K562 (cell line): ENCODE measurements around the gene SPRED2. TPM values are rescaled to one million over a fixed set of nuclear protein-coding genes. Genes with fewer than 3 reads are reported as not detected.

Experiments
- ATAC-seq: fragments of 200-7000 bp; cut with Tn5 transposase; 3 replicates; pipeline ENCODE4 v1.9.1; 2020; ENCODE audit warnings: moderate library complexity
- BruUV-seq: library from RNA; stranded (reverse); fragments of 400-500 nt; replicated peaks from 2 replicates; lab custom pipeline; 2021; lab: Mats Ljungman, UMichigan
- CTCF ChIA-PET: fragments of 300-600 bp; formaldehyde crosslinking; extraction: SDS; loops from one replicate; lab custom pipeline; 2021; ENCODE audit warnings: low intra/inter-chr PET ratio; lab: Yijun Ruan, JAX
- POLR2A ChIA-PET: fragments of 300-600, 350-650 bp; sonication (Branson Sonifier 250); formaldehyde crosslinking; extraction: SDS; loops from one replicate; lab custom pipeline; 2021; ENCODE audit warnings: antibody characterized with exemption, inconsistent platforms; lab: Yijun Ruan, JAX
- DNase-seq, 4 experiments: peaks; one replicate each; pipeline versions ENCODE4 v3.0.0 to v3.0.0-alpha.2; 2011 to 2018; ENCODE audit warnings: low spot score in 3 of 4, mixed read lengths in 3 of 4; ENCODE audit errors: extremely low read depth in 1 of 4
- FAIRE-seq: peaks from 2 replicates; lab custom pipeline; 2011; peaks lifted over from hg19 to GRCh38; lab: Jason Lieb, UNC
- H2AFZ ChIP-seq: 2 replicates; pipeline ENCODE4 v1.6.0; 2011; ENCODE audit warnings: low read depth, low read length, control low read depth, inconsistent platforms
- H3K27ac ChIP-seq: fragments of 200-600 bp; 3 replicates; pipeline ENCODE4 v1.8.0; 2011; ENCODE audit warnings: low read depth, mild to moderate bottlenecking, control low read depth, inconsistent platforms, low read length, moderate library complexity, mixed read lengths; ENCODE audit errors: extremely low read depth
- H3K27me3 ChIP-seq, 2 experiments: fragments of 300-600 bp in 1 of 2; 2 replicates in 1 of 2; 3 replicates in 1 of 2; pipeline versions ENCODE4 v1.6.0 to v1.8.0; 2011; ENCODE audit warnings: inconsistent platforms in 2 of 2, low read length in 2 of 2, mild to moderate bottlenecking in 1 of 2, mixed read lengths in 1 of 2, moderate library complexity in 1 of 2; ENCODE audit not compliant: control insufficient read depth in 2 of 2, insufficient read depth in 2 of 2
- H3K36me3 ChIP-seq: fragments of 300-600 bp; 3 replicates; pipeline ENCODE4 v1.8.0; 2011; ENCODE audit warnings: mild to moderate bottlenecking, low read length, inconsistent platforms; ENCODE audit not compliant: control insufficient read depth, insufficient read depth
- H3K4me1 ChIP-seq, 2 experiments: fragments of 200-600 bp in 1 of 2; replicated peaks in 1 of 2; 2 replicates in 1 of 2; 3 replicates in 1 of 2; pipeline versions ENCODE4 v1.5.1 to v1.8.0; 2011; ENCODE audit warnings: inconsistent platforms in 2 of 2, low read length in 2 of 2, mild to moderate bottlenecking in 1 of 2, mixed read lengths in 1 of 2, moderate library complexity in 1 of 2; ENCODE audit not compliant: control insufficient read depth in 2 of 2, insufficient read depth in 2 of 2
- H3K4me2 ChIP-seq: 2 replicates; pipeline ENCODE4 v1.6.1; 2011; ENCODE audit warnings: low read length, control low read depth, inconsistent platforms, mixed read lengths; ENCODE audit not compliant: insufficient read depth
- H3K4me3 ChIP-seq: fragments of 200-600 bp; sonication (generic), shearing (Covaris generic); 2 replicates; pipeline ENCODE4 v1.5.1; 2016; ENCODE audit warnings: control low read depth, inconsistent platforms
- H3K79me2 ChIP-seq: fragments of 200-600 bp; 3 replicates; pipeline ENCODE4 v1.8.0; 2011; ENCODE audit warnings: low read length, inconsistent platforms; ENCODE audit not compliant: control insufficient read depth, insufficient read depth
- H3K9ac ChIP-seq, 2 experiments: 2 replicates each; pipeline versions ENCODE4 v1.6.0 to v1.6.1; 2011; ENCODE audit warnings: low read depth in 2 of 2, low read length in 2 of 2, control low read depth in 1 of 2, inconsistent platforms in 1 of 2, mild to moderate bottlenecking in 1 of 2, mixed read lengths in 1 of 2; ENCODE audit not compliant: insufficient read depth in 1 of 2
- H3K9me1 ChIP-seq: one replicate; pipeline ENCODE4 v1.6.0; 2011; ENCODE audit warnings: inconsistent platforms, mild to moderate bottlenecking, low read length, moderate library complexity; ENCODE audit not compliant: control insufficient read depth, insufficient read depth
- H3K9me3 ChIP-seq: replicated peaks from 2 replicates; pipeline ENCODE4 v1.5.1; 2011; ENCODE audit warnings: low read depth, low read length, inconsistent platforms; ENCODE audit not compliant: control insufficient read depth, insufficient read depth
- H4K20me1 ChIP-seq: replicated peaks from 2 replicates; pipeline ENCODE4 v1.6.1; 2011; ENCODE audit warnings: low read length, inconsistent platforms, mixed read lengths; ENCODE audit not compliant: control insufficient read depth, insufficient read depth
- ARHGAP35 ChIP-seq: fragments of 450-650 bp; IDR thresholded peaks from 2 replicates; pipeline ENCODE4 v1.6.1; 2018; ENCODE audit not compliant: partially characterized antibody
- ESRRB ChIP-seq: fragments of 250-450 bp; sonication (Bioruptor Pico); IDR thresholded peaks from 2 replicates; pipeline ENCODE4 v1.5.0; 2020; ENCODE audit warnings: mild to moderate bottlenecking, moderate library complexity, borderline replicate concordance
- FOXM1 ChIP-seq, 2 experiments: fragments of 450-650 bp in 1 of 2; sonication (generic) in 1 of 2; formaldehyde crosslinking in 1 of 2; IDR thresholded peaks; 2 replicates each; pipeline versions ENCODE4 v1.6.1 to v1.9.0; 2017 to 2022; ENCODE audit warnings: low read depth in 2 of 2, mild to moderate bottlenecking in 2 of 2, missing genetic modification reagents in 1 of 2, moderate library complexity in 1 of 2
- ILF3 ChIP-seq: fragments of 450-650 bp; IDR thresholded peaks from 2 replicates; pipeline ENCODE4 v1.6.1; 2018; ENCODE audit warnings: antibody characterized with exemption, mild to moderate bottlenecking, moderate library complexity, borderline replicate concordance
- MIER1 ChIP-seq: fragments of 450-650 bp; IDR thresholded peaks from 2 replicates; pipeline ENCODE4 v1.6.1; 2016; ENCODE audit warnings: antibody characterized with exemption, mild to moderate bottlenecking, low read depth
- NFE2 ChIP-seq: IDR thresholded peaks from 2 replicates; pipeline ENCODE4 v1.6.1; 2014; ENCODE audit warnings: antibody characterized with exemption, low read depth
- NR1H2 ChIP-seq: sonication (generic); formaldehyde crosslinking; IDR thresholded peaks from 2 replicates; pipeline ENCODE4 v1.4.0; 2020; ENCODE audit warnings: mild to moderate bottlenecking, missing genetic modification reagents
- SAP30 ChIP-seq: fragments of 200-600 bp; sonication (generic); IDR thresholded peaks from 2 replicates; pipeline ENCODE4 v1.6.1; 2012; ENCODE audit warnings: borderline replicate concordance, low read depth, mild to moderate bottlenecking, moderate library complexity, low read length, control low read depth, inconsistent platforms; ENCODE audit not compliant: insufficient read depth, poor library complexity, severe bottlenecking
- SMARCA4 ChIP-seq: fragments of 450-650 bp; IDR thresholded peaks from 2 replicates; pipeline ENCODE4 v1.6.1; 2016
- SUPT5H ChIP-seq: fragments of 450-650 bp; IDR thresholded peaks from 2 replicates; pipeline ENCODE4 v1.6.1; 2016
- TBL1XR1 ChIP-seq, 2 experiments: IDR thresholded peaks; 2 replicates each; pipeline ENCODE4 v1.6.1; 2012; ENCODE audit warnings: improper control_type of control experiment in 2 of 2, low read length in 2 of 2, mild to moderate bottlenecking in 1 of 2
- TCF7L2 ChIP-seq: fragments of 150-350 bp; IDR thresholded peaks from 2 replicates; pipeline ENCODE4 v1.6.1; 2016; ENCODE audit warnings: low read depth, mild to moderate bottlenecking, low read length, moderate library complexity
- TFAM ChIP-seq: fragments of 250-450 bp; sonication (Bioruptor Pico); conservative IDR thresholded peaks from 2 replicates; pipeline ENCODE4 v1.5.0; 2021; ENCODE audit warnings: mild to moderate bottlenecking, moderate library complexity
- ZNF324 ChIP-seq: fragments of 250-450 bp; sonication (Bioruptor Pico); IDR thresholded peaks from 2 replicates; pipeline ENCODE4 v1.4.0; 2020; ENCODE audit warnings: mild to moderate bottlenecking
- ZNF717 ChIP-seq: fragments of 250-450 bp; sonication (Bioruptor Pico); IDR thresholded peaks from 2 replicates; pipeline ENCODE4 v1.5.0; 2021
- ZNF778 ChIP-seq: fragments of 450-650 bp; formaldehyde crosslinking; IDR thresholded peaks from 2 replicates; pipeline ENCODE4 v1.4.0; 2020; ENCODE audit warnings: mild to moderate bottlenecking, moderate library complexity
- WGBS: fragments of 100-300 bp; shearing (Covaris generic); methylation state at CpG from one replicate; pipeline ENCODE4 v1.1.6; 2016; ENCODE audit warnings: low coverage, mixed read lengths; ENCODE audit not compliant: insufficient coverage; ENCODE audit errors: missing lambda C conversion rate; 5-methylcytosine and 5-hydroxymethylcytosine counted together
- in situ Hi-C: fragments of 300-500 bp; cut with MboI; formaldehyde crosslinking; loops from 4 replicates; pipeline ENCODE4 v1.15.0; 2018; ENCODE audit warnings: inconsistent platforms, mixed read lengths
- intact Hi-C: fragments of 100-400 bp; cut with micrococcal nuclease; formaldehyde crosslinking; loops from 2 replicates; pipeline ENCODE4 v1.14.2; 2022
- polyA plus RNA-seq, 8 experiments: library from polyadenylated mRNA; depleted of rRNA in 4 of 8; stranded (reverse) in 5 of 8; unstranded in 3 of 8; fragments of >200 nt; fragmentation: Nextera tagmentation in 2 of 8; fragmentation: Illumina TruSeq in 1 of 8; extraction: Ambion mirVana in 2 of 8; extraction: Trizol in 1 of 8; gene quantifications; 2 replicates each; pipeline versions ENCODE4 v1.2.1 to v1.2.3, GENCODE V29; 2011 to 2014; ENCODE audit warnings: inconsistent platforms in 1 of 8, missing spikeins in 1 of 8
- total RNA-seq, 7 experiments: library from RNA; depleted of rRNA in 6 of 7; stranded (reverse); fragments of >200 nt in 6 of 7; fragmentation: Illumina TruSeq in 2 of 7; extraction: Trizol in 2 of 7; gene quantifications; 2 replicates each; pipeline versions ENCODE4 v1.2.1 to v1.2.3, GENCODE V29; 2011 to 2021; ENCODE audit warnings: low replicate concordance in 1 of 7
- TF ChIP-seq, protein P1 (sequence below): fragments of 250-450 bp; sonication (Bioruptor Pico); IDR thresholded peaks from 2 replicates; pipeline ENCODE4 v1.4.0; 2020; ENCODE audit warnings: mild to moderate bottlenecking, moderate library complexity, borderline replicate concordance
- TF ChIP-seq, protein P2 (sequence below): fragments of 250-450 bp; sonication (Bioruptor Pico); IDR thresholded peaks from 2 replicates; pipeline ENCODE4 v1.4.0; 2020; ENCODE audit warnings: mild to moderate bottlenecking

Gene SPRED2
- total and polyA plus RNA-seq, 9 of the 15 experiments (the other 6 are each of a cell fraction or from before 2014, with no cell fraction given) = 4.6 to 50.8 (median 14.1) TPM

DNA sequence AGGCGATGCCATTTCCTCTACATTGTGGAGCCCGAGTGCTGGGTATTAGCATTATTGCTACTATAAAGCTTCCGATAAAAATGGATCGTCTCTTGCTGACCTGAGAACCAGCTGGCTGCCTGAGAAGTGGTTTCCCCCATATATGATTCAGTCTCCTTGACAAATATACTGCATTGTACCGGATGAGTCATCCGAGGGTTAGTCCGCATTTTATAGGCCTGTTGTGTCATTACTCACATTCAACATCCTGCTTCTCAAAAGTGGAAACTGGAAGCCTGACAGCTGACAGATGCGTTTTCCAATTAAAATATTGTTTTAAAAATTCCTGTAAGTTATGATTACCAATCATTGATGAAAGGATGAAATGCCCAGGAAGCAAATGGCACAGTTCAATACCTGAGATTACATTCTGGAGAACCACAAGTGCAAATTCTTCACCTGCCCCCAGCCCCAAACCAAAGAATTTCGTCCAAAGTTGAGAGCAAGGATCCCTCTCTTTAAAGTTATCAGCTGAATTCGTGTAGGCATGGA, 65.7 kb downstream of the SPRED2 start:
- no peaks in the 10 kb centered on the region for H3K36me3 ChIP-seq
- in situ Hi-C loops (no loop called here), intact Hi-C loops (loop anchor here (2.0 to 5.0 kb wide), 2 partner anchors 16 to 89 kb away; no protein-coding TSS in a partner anchor)
- peak; percentile 61 to 86 (median 73) for DNase-seq
- peak overlapping the region; percentile 75 for H3K27ac ChIP-seq
- H3K4me1 ChIP-seq = peaks cover 12 to 64% of the 10 kb centered on the region in 2 experiments
- 3% methylated on average over 10 of the region's 10 CpGs for whole genome bisulfite sequencing
- ChIA-PET CTCF (no interaction called here), POLR2A (interaction anchor here (0.5 to 3.8 kb wide), 7 partner anchors 9 to 72 kb away, joined by 3 to 12 read pairs (median 7); no protein-coding TSS in a partner anchor)
- H3K9ac ChIP-seq = peak overlapping the region in 1 of 2 experiments; percentile 47; a peak in 2 of 4 replicates
- peak overlapping the region; percentile 53 for H3K4me2 ChIP-seq
- H3K9me1 ChIP-seq = peaks cover 3% of the 10 kb centered on the region
- ATAC-seq = peak; percentile 83
- H3K79me2 ChIP-seq = peaks cover 93% of the 10 kb centered on the region
- BruUV-seq = no TSS peak
- H3K9me3 ChIP-seq = no peaks in the 10 kb centered on the region
- peaks cover 25% of the 10 kb centered on the region for H4K20me1 ChIP-seq
- no peaks in the 10 kb centered on the region for H3K27me3 ChIP-seq
- H2AFZ ChIP-seq = no peak overlapping the region
- FAIRE-seq = peak; percentile 94
- peak overlapping the region; percentile 2; the same call in 1 of the 2 replicates for H3K4me3 ChIP-seq
- TF ChIP-seq FOXM1 (IDR thresholded peaks at IDR 0.05; ENCODE audit: low read depth) (no peak), FOXM1 (CRISPR knock-in tag; IDR thresholded peaks at IDR 0.05; ENCODE audit: low read depth) (no peak), ZNF778 (CRISPR knock-in tag) (no peak), TFAM (no peak), SMARCA4 (peak; percentile 89), SUPT5H (no peak), NR1H2 (CRISPR knock-in tag) (no peak), TCF7L2 (no peak), NFE2 (peak; percentile 72), ARHGAP35 (no peak), ZNF324 (CRISPR knock-in tag) (no peak), ILF3 (no peak), MIER1 (no peak), SAP30 (no peak), ZNF717 (CRISPR knock-in tag) (no peak), ESRRB (CRISPR knock-in tag) (no peak), TBL1XR1 (IDR thresholded peaks at IDR 0.05; ENCODE audit: low read length in 2 of 2) (no peak)
- TF ChIP-seq, protein P1, sequence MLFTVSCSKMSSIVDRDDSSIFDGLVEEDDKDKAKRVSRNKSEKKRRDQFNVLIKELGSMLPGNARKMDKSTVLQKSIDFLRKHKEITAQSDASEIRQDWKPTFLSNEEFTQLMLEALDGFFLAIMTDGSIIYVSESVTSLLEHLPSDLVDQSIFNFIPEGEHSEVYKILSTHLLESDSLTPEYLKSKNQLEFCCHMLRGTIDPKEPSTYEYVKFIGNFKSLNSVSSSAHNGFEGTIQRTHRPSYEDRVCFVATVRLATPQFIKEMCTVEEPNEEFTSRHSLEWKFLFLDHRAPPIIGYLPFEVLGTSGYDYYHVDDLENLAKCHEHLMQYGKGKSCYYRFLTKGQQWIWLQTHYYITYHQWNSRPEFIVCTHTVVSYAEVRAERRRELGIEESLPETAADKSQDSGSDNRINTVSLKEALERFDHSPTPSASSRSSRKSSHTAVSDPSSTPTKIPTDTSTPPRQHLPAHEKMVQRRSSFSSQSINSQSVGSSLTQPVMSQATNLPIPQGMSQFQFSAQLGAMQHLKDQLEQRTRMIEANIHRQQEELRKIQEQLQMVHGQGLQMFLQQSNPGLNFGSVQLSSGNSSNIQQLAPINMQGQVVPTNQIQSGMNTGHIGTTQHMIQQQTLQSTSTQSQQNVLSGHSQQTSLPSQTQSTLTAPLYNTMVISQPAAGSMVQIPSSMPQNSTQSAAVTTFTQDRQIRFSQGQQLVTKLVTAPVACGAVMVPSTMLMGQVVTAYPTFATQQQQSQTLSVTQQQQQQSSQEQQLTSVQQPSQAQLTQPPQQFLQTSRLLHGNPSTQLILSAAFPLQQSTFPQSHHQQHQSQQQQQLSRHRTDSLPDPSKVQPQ (CRISPR knock-in tag) = no peak
- TF ChIP-seq, protein P2, sequence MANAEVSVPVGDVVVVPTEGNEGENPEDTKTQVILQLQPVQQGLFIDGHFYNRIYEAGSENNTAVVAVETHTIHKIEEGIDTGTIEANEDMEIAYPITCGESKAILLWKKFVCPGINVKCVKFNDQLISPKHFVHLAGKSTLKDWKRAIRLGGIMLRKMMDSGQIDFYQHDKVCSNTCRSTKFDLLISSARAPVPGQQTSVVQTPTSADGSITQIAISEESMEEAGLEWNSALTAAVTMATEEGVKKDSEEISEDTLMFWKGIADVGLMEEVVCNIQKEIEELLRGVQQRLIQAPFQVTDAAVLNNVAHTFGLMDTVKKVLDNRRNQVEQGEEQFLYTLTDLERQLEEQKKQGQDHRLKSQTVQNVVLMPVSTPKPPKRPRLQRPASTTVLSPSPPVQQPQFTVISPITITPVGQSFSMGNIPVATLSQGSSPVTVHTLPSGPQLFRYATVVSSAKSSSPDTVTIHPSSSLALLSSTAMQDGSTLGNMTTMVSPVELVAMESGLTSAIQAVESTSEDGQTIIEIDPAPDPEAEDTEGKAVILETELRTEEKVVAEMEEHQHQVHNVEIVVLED (CRISPR knock-in tag) = no peak
